Measurements from ENCODE around the gene CSF3R.

GRCh38 chr1:36469163-36469562 lies 13.6 kb downstream of the CSF3R start:
- no peak for TF ChIP-seq CTCF (IDR thresholded peaks at IDR 0.05; ENCODE audit: low read depth, low read length, poor library complexity, severe bottlenecking)
- no peak for TF ChIP-seq EZH2phosphoT487 (IDR thresholded peaks at IDR 0.05; ENCODE audit: borderline replicate concordance, low read length)
